Coronary artery (tissue), 2 donors: ENCODE measurements around the gene IKZF4.
"Not testable (repeated sequence)": the region's sequence is repeated elsewhere in the genome, so short reads cannot be mapped to it uniquely, and the experiment has no call there.

Experiments used
- DNase-seq: peaks from one replicate; pipeline ENCODE4 v3.0.0-alpha.2; 2017; ENCODE audit warnings: low spot score
- H3K27ac ChIP-seq, 2 donors: fragments of 200-600 bp; sonication (generic); one replicate each; pipeline ENCODE4 v1.5.1; 2016 to 2019
- H3K4me3 ChIP-seq: fragments of 200-600 bp; sonication (generic); 2 replicates; pipeline ENCODE4 v1.5.1; 2016; ENCODE audit warnings: mild to moderate bottlenecking, moderate library complexity
- CTCF ChIP-seq: fragments of 200-600 bp; sonication (generic); IDR thresholded peaks from one replicate; pipeline ENCODE4 v1.5.1; 2019; ENCODE audit warnings: antibody characterized with exemption

The IKZF4 gene

GRCh38 chr12:55978393-55978792 lies 42.5 kb upstream of the IKZF4 start:
- Histone ChIP-seq H3K27ac (no peak overlapping the region), H3K4me3 (no peak overlapping the region)
- no peak for TF ChIP-seq CTCF
- DNase-seq = no peak

- no peak for TF ChIP-seq CTCF
- Histone ChIP-seq H3K4me3 (no peak overlapping the region), H3K27ac (no peak overlapping the region)
- DNase-seq = no peak
Observed at GRCh38 chr12:55979069-55979468, 41.8 kb upstream of the IKZF4 start.

GRCh38 chr12:55981882-55982281 lies 39.0 kb upstream of the IKZF4 start:
- H3K27ac ChIP-seq, DNase-seq, H3K4me3 ChIP-seq: not testable (repeated sequence)

GRCh38 chr12:55982319-55982936 lies 38.4 kb upstream of the IKZF4 start:
- Histone ChIP-seq H3K4me3 (no peak overlapping the region), H3K27ac (no peak overlapping the region)
- no peak for DNase-seq
- TF ChIP-seq CTCF = no peak

GRCh38 chr12:55983232-55983842 lies 37.5 kb upstream of the IKZF4 start:
- no peak for DNase-seq
- TF ChIP-seq CTCF = no peak
- no peak overlapping the region for H3K4me3 ChIP-seq
- H3K27ac ChIP-seq = no peak overlapping the region

GRCh38 chr12:55984861-55985260 lies 36.0 kb upstream of the IKZF4 start:
- DNase-seq = no peak
- no peak overlapping the region for H3K4me3 ChIP-seq
- no peak for TF ChIP-seq CTCF

GRCh38 chr12:55985341-55985740 lies 35.5 kb upstream of the IKZF4 start:
- TF ChIP-seq CTCF = no peak
- DNase-seq = no peak
- Histone ChIP-seq H3K27ac (no peak overlapping the region), H3K4me3 (no peak overlapping the region)

More at GRCh38 chr12:55984861-55985260, 36.0 kb upstream of the IKZF4 start:
- no peak overlapping the region for H3K27ac ChIP-seq

GRCh38 chr12:55985976-55986375 lies 34.9 kb upstream of the IKZF4 start:
- H3K4me3 ChIP-seq, H3K27ac ChIP-seq, DNase-seq: not testable (repeated sequence)
